GM21619 (cell line): ENCODE data around the gene HORMAD2.

Experiments used
- ATAC-seq: cut with Tn5 transposase; IDR thresholded peaks from one replicate; pipeline ENCODE4 v1.9.1; 2021; ENCODE audit not compliant: unreplicated experiment

Gene HORMAD2, protein sequence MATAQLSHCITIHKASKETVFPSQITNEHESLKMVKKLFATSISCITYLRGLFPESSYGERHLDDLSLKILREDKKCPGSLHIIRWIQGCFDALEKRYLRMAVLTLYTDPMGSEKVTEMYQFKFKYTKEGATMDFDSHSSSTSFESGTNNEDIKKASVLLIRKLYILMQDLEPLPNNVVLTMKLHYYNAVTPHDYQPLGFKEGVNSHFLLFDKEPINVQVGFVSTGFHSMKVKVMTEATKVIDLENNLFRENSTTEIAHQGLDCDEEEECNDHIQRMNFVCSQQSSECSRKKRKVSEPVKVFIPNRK

DNA sequence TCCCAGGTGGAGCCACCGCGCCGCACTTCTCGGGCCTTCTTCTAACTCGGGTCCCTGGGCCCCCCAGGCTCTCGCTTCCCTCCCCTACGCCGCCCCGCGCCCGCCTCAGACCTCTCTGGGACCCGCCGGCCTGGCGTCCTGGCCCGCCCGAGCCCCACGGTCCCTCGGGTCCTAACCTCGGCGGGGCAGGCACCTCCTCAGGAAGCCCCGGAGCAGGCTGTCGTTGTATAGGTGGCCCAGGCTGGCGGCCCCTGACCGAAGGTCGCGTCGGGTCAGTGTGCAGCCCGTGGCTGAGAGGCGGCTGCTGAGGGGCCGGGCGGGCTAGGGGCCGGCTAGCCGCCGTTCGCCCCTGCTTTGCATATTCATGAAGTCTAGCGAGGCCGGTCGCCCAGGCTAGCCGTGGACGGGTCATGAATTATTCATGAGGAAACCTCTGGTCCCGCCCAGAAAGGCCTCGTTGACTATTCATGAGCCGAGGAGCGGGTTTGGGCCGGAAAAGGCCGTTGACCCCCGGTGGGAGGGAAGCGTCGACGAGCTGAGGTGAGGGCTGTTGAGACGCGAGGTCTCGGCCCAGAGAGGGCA lies at the start of gene HORMAD2:
TSS of gene HORMAD2 (plus strand) at position 513 of the 582 bp plus-strand sequence. CDS start 13,489 bp downstream, outside the sequence.
- ATAC-seq, result no peak

DNA sequence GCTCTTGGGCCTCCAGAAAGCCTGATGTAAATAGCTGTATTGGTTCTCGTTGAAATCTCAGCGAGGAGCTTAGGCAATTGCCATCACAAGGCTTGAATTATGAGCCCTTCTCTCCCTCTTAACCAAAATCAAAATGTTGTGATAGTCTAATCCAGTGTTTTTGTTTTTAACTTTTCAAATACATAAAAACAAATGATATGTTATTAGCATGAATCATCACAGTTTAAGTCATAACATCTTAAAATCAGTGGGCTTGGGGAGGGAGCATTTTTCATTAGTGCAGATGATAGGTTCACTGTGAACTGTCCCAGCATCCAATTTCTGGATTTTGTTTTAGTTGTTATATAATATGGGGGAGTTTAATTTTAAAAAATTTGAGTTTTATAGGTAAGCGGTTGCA lies 48.9 kb upstream of the HORMAD2 start:
- no peak for ATAC-seq

DNA sequence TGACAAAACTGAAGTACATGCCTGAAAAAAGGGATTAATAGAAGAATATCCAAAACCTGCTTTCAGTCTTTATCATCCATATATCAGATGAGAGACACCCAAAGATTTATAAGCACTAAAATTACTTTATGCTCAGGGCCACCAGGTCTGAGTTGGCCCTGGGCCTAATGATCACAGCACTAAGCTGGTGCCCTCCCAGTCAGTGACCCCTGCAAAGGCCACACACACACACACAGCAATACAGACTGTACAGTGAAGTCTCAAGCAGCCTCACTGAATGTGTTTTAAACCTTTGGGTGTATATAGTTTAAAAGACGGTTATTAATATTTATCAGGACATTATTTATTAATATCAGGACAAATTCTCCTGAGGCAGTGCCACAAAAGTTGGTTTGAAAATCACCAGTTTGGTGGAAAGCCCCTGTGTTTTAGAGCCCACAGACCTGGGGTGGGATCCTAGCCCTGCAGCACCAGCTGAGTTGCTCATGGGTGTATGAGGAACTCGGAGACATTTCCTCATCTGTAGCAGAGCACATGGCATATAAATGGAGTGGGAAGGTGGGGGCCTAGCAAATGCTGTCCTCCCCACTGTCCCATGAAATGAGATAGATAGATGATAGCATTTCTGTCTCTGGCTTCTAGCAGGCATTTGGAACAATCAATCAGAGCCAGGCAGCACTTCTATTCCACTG lies 48.4 kb upstream of the HORMAD2 start:
- ATAC-seq, result no peak

DNA sequence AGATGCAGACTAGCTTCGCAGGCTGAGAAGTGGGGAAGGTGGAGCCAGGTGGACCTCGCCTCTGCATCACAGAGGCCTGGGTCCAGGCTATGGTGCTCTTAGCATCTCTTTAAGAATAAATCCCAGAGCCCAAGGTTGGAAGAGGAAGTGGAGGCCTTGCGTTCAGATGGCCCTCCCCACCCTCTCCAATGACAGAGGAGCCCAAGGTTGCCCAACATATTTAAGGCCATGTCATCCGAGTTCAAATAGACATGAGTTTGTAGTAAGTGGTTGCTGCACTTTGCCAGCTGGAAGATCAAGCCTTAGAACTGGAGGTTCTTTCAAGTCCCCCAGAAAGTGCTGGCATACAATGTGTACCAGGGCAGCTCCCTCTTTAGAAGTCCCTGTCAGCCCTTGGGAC lies 47.1 kb upstream of the HORMAD2 start:
- ATAC-seq, result no peak

DNA sequence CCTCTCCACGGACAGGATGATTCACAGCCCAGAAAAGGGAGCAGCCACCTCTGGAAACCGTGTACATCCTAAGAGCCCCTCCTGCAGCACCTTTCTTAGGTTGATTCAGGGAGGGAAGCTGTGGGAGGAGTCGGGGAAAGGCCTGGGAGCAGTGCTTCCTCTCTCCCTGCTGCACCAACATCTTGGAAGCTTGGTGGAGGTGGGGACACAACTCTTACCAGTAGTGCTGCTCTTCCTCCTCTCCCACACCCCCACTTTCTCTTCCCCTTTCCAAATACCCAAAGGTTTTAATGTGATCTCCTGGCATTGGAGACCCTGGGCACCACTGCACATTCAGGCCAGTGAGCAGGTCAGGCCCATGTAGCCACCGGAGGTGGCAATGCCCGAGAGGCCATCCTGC lies 46.4 kb upstream of the HORMAD2 start:
- ATAC-seq, result no peak

DNA sequence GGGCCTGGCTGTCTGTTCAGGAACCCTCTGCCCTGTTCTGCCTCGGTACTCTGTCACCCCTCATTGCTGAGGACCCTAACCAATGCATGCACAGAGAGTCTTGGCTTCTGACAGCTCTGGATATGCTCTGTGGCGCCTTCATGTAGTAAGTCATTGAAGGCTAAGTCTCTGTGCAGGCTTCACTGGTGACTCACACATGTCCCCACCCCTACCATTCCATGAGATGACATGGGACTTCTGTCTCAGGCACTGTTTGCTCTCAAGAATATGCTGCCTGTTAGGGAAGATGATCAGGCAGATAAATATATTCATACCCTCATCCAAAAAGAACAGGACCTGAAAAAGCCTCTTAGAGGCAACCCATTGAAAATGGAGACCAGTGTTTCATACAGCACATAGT lies 43.6 kb upstream of the HORMAD2 start:
- no peak for ATAC-seq

DNA sequence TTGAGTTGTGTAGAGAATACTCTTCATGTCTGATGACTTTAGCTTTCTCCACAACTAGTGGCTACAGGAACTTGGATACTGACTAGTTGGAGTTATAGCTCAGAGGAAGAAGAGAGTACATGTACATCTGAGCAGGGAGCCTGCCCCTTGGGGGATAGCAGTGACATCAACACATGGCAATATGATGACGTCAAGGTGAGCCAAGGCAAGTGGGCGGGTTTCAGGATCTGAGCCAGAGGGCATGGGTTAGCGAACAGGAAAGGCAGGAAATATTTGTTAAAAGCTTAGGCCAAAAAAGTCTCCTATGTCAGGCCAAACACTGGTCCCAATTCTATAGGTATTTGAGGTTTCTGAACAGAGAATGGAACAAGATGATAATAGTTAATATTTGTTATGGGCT lies 42.0 kb upstream of the HORMAD2 start:
- ATAC-seq, result no peak

DNA sequence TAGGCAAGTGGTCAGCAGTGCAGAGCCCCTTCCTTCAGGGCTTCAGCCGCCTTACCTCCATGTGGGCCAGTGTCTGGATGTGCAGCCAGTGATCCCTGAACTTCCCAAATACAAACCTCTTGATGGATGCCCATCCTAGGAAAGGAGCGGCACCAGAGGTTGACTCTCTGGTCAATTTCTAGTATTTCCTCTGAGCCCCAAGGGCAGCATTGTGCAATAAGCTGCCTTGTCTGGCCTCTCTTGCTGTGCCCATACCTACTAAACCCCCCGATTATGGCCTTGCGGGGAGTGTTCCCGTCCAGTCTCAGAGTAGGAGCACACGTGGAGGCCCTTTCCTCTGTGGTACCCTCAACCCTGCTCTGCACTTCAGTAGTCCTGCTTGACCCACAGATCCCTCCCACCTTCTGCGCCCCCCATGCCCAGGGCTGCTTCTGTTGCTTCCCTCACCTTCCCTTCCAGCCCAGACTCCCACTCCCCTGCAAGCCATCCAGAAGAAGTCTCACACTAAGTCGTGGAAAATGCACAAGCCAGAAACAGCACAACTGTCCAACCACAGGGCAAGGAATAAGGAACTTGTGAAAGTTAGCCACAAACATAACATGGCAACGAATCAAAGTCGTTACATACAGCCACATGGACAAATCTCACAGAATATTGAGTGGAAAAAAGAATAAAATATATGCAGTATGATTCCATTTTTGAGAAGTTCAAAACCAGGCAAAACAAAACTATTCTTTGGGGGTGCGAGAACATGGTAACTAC lies 39.6 kb upstream of the HORMAD2 start:
- no peak for ATAC-seq

DNA sequence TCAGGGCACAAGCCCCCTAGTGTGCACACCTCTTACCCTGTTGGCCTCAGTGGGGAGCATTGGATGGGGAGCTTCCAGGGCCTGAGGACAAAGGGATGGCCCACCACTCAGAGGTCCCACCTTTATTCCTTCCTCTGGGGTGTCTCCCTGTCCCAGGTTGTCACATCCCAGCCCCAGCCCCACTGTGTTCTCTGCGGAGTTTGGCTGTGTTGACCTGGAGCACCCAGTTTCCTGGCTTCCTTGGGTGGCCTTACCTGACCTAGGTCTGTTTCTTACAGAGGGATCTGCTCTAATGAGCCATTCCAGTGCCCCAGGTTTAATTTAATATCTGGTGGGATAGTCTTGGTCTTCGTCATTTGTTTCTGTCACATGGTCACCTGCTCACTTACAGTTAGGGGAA lies 38.8 kb upstream of the HORMAD2 start:
- no peak for ATAC-seq

DNA sequence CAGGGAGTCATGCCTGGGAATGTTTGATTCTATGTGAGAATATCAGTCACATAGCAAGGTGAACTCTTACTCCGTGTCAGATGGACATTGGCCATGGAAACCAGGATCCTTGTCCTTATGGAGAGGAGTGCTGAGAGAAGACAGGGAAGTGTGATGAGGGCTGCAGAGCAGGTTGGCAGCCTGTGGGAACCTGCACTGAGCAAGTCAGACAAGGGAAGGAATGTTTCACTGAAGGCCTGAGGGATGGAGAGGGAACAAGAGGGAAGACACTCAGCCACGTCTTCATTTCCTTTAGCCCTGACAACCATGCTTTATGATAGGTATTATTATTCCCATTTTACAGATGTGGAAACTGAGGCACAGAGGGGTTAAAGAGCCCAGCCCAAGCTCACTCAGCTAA lies 38.4 kb upstream of the HORMAD2 start:
- no peak for ATAC-seq

DNA sequence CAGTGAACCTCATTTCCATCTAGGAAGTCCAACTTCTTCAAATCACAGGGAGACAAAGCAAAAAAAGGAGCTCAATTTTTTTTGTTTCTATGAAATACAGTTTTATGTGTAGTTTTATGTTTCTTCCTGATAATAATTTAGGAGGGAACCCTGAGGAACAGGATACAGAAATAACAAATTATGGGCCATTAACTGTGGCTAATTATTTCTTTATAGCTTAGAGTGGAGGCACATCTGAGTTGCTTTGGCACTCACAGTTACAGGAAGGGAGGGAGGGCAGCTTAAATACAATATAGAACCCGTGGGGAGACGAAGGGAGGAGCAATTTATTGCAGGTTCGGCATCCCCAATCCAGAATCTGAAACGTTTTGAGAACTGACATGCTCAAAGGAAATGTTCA lies 37.1 kb upstream of the HORMAD2 start:
- ATAC-seq, result no peak

DNA sequence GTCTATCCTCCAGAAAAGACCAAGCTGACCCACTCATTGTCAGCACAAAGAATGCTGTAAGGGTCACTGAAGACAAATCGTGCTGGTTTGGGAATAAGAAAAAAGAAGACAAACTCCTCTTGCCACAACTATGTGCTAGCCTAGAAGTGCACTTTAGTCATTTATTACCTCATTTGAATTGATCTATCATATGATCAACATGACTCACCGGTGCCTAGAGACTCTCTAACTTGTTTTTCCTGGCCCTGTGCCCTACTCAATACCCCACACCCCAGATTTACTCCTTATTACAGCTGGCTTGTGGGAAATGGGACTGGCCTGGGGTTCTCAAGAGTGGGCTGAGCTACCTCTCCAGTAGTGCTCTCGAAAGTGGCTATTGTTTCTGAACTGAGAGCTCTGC lies 35.9 kb upstream of the HORMAD2 start:
- no peak for ATAC-seq

DNA sequence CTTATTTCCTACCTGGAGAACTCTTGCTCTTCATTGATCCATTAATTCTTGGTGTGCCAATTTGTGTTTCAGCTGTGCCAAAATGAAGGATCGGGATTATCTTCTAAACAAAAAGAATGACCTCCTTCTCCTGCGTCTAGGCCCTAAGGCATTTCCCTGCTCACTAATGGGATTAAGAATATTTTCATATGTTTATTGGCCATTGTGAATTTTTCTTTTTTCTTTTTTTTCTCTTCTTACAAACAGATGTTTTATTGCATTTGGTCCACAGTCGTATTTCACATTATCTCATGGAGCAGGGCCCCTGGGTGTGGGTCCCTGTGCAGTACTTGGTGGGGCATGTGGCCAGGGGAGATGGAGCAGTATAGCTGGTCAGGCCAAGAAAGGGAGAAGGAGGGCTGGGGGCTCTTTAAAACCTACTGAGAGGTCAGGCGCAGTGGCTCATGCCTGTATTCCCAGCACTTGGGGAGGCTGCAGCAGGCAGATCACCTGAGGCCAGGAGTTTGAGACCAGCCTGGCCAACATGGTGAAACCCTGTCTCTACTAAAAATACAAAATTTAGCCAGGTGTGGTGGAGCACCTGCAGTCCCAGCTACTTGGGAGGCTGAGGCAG lies 35.3 kb upstream of the HORMAD2 start:
- no peak for ATAC-seq

DNA sequence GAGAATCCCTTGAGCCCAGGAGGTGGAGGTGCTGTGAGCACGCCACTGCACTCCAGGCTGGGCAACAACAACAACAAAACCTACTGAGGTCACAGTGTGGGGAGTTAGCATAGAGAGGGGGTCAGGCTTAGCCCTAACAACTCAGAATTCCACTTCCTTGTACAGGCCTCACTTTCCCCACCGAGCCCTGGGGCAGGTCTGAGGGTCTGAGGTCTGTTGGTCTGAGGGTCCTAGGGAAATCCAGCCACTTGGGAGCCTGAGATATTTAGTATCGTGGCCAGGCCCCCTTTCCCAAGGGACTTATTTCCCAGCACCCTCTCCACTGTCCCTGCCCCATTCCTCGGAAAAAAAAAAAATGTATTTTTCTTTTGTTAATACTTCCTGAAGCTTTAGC lies 34.8 kb upstream of the HORMAD2 start:
- no peak for ATAC-seq

DNA sequence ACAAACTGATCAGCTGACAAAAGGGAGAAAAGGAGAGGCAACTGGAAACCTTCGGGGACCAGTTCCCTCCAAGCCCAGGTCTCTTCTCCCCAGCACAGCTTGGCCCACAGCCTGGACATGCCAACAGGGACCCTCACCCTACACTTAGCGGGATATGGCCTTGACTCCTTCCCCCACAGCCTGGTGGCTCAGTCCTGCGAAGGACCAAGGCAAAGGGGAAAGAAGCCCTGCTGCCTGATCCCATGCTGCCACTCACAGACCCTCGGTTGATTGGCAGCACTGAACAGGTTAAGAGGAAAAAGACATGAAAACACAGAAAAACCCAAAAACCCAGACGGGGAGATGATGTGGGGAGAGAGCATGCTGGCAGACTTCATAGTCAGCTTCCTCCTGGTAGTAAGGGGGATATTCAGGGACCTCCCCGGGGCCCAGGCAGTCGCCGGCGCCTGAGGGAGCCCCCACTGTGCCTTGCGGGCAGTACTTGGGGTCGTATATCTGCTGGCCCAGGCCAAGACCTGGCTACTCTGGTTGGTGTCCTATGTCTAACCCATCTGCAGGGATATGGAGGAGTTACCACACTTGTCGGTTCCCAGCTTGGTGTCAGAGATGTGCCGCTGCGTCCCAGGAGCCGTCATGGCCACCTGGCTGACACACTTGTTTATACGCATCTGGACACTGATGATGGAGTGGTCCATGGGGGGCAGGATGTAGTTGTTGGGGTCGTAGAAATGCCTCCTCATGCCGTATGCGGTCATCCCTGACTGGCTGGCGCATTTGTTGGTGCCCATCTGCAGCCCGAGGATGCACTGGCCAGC lies 34.2 kb upstream of the HORMAD2 start:
- ATAC-seq, result no peak

DNA sequence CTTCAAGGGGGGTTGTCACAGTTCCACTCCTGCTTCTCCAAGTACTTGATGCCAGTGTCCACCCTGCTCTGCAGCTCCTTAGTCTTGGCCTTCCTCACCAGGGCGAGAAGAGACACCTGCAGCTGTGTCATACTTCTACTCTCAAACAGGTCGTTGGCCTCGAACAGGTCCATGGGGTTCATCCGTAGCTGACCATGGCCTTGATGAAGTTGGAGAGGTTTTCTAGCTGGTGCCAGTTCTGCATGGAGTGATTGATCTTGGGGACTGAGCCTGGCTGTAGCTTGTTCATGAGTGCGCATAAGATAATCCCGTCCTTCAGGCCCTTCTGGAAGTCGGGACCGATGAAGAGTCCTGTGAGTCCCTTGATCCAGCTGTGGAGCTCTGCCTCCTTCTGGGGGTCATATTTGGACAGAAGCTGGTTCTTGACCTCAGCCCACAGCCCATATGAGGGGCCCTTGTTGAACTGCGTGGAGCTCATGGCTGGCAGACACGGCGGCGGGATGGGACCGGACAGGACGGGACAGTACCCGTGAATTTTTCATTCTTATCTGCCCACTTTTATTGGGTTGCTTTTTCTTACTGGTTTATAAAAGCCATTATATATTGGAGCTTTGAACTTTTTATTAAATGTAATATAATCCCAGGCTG lies 33.4 kb upstream of the HORMAD2 start:
- no peak for ATAC-seq

DNA sequence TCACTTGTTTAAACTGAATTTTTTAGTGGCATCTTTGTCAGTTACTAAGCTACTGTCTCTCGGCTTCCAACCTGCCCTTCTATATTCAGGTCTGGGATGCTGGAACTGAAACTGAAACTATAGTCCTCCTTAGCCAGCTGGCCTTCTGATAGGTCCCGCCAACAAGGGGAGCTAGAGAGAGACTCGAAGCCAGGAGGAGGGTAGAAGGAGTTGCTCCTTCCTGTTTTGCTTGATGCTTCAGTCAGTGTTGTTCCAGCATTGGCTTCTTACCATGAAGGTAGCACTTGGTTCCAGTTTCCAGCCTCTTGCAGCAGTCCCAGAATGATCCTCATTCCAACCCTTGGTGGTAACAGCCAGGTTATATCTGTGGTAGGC lies 32.9 kb upstream of the HORMAD2 start:
- ATAC-seq, result no peak

DNA sequence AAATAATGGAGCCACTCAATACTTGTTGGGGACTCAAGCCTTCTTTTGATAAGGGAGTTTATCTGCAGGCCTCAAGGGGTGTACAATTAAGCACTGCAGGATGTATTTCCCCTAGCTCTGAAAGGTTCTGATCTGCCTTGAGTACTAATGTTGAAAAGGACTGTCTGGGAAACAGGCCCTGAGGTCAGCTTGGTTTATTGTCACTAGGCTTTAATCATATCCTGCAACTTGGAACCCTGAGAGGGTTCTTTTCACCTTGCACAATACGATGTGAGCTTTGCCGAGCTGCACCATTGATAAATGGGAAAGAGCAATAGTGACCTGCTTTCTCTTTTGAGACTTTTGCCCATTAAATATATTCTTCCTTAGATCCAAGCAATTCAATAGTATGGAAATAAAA lies 31.6 kb upstream of the HORMAD2 start:
- no peak for ATAC-seq

DNA sequence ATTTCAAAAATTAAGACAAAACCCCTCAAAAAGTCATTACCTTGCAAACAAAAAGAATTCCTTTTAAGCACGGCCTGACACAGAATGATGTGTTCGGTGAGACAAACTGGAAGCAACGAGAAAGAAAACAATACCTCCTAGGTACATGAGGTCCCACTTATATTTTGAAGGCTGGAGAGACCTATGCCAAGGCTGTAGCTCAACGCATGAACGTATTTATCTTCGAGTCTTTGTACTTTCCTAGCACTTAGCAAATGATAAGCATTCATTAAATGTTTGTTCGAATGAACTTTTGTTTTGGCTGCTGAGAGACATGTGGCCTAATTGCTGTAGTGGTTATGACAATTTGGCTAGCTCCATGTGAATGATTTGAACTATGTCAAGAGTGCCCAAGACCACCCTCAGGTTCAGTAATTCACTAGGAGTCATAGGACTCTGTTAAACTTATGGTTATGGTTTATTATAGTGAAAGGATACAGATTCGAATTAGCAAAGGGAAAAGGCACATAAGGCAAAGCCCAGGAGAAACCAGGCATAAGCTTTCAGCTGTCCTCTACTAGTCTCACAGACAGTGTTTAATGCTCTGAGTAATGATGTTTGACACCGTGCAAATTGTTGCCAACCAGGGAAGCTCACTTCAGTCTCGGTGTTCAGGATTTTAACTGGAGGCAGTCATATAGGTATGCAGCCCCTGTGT lies 26.0 kb upstream of the HORMAD2 start:
- no peak for ATAC-seq

DNA sequence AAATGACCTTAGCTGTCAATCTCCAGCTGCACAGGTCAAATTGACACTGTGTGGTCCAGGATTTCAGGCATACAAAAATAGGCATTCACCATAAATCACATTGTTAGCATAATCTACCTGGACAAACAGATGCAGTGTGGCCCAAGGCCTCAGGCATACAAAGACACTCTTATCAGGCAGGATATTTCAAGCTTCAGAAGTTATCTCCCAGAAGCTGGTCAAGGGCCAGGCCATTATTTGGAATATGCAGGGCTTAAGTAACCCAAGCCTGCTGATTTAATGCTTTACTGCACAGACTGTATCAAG lies 25.5 kb upstream of the HORMAD2 start:
- no peak for ATAC-seq
